GM12874 (cell line): ENCODE measurements around the gene ARFGEF2.

ENCODE experiments used
- CTCF ChIP-seq: IDR thresholded peaks from 2 replicates; pipeline ENCODE4 v1.5.1; 2011; ENCODE audit warnings: low read depth, mild to moderate bottlenecking, control low read depth, low read length, moderate library complexity; ENCODE audit not compliant: insufficient read depth

The ARFGEF2 gene

GRCh38 chr20:49063279-49063678 is 141.8 kb downstream of the ARFGEF2 start:
- no peak for TF ChIP-seq CTCF

DNA sequence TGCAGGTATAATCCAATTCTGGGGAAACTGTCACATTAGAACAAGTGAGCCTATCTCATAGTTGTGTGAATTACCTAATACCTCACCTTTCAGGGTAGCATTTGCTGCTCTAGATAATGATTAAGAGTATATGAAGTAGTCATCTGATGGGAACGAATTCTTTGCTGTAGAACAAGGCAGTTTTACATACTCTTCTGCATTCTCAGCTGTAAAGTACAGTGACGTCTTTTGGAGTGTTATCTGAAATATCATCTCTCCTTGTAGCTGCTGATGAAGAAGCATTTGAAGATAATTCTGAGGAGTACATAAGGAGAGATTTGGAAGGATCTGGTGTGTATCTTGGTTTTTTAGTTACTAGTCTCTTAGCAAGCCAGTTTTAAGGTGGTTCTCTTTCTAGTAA is 153.0 kb downstream of the ARFGEF2 start:
- no peak for TF ChIP-seq CTCF

GRCh38 chr20:49078310-49078709 is 156.8 kb downstream of the ARFGEF2 start:
- no peak for TF ChIP-seq CTCF
